Right atrium auricular region (tissue), 2 donors: ENCODE data around the gene CACNA1C. TPM values are rescaled to one million over a fixed set of nuclear protein-coding genes. Genes with fewer than 3 reads are reported as not detected.
A peak's percentile ranks its signal among the peaks of the same experiment; 100 is the strongest.

ENCODE experiments used
- DNase-seq: peaks from one replicate; pipeline ENCODE4 v3.0.0-alpha.2; 2019; ENCODE audit warnings: low spot score
- H3K27ac ChIP-seq, 2 donors: fragments of 200-600 bp; sonication (generic); 1 replicate in 1 of 2; 2 replicates in 1 of 2; pipeline ENCODE4 v1.5.1; 2016 to 2019
- H3K27me3 ChIP-seq, 2 donors: fragments of 200-600 bp; sonication (generic); one replicate each; pipeline versions ENCODE4 v1.5.1 to v1.6.0; 2017 to 2019
- H3K36me3 ChIP-seq: fragments of 200-600 bp; sonication (generic); one replicate; pipeline ENCODE4 v1.5.1; 2016
- H3K4me1 ChIP-seq, 2 donors: fragments of 200-600 bp; sonication (generic); one replicate each; pipeline versions ENCODE4 v1.5.1 to v1.6.0; 2017 to 2019
- H3K4me3 ChIP-seq, 2 donors: fragments of 200-600 bp; sonication (generic); 1 replicate in 1 of 2; 2 replicates in 1 of 2; pipeline ENCODE4 v1.5.1; 2017 to 2019; ENCODE audit warnings: mild to moderate bottlenecking in 1 of 2, moderate library complexity in 1 of 2
- H3K9me3 ChIP-seq, 2 donors: fragments of 200-600 bp; sonication (generic); one replicate each; pipeline ENCODE4 v1.5.1; 2019
- total RNA-seq, 2 donors: library from RNA; depleted of rRNA; stranded (reverse); fragments of >200 nt; gene quantifications; one replicate each; pipeline ENCODE4 v1.1.0, GENCODE V29; 2016
- TF ChIP-seq, protein P1 (sequence below), 2 donors: fragments of 200-600 bp; sonication (generic); IDR thresholded peaks; one replicate each; pipeline ENCODE4 v1.5.1; 2019; ENCODE audit warnings: antibody characterized with exemption in 2 of 2

The CACNA1C gene
- total RNA-seq, 2 donors from 2014 or later = 83.1 to 93.6 TPM

DNA sequence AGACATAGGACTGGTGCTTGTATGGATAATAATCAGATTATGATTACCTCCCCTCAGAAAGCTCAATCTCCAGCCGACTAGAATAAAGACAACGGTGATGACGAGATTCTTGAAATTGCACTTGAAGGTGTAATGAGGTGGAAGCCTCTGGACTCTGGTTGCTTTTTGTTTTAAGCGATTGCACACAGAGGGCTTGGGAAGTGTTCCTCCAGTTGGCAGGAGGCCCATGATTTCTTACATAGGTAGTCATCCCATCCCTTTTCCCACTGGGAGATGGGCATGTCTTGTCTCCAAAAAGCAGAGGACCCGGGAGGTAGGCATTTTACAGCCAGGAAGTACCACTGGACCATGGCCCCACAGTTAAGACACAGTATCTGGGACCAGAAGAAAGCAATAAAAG is 576.3 kb downstream of the CACNA1C start:
- Histone ChIP-seq H3K36me3 (peaks cover 65% of the 10 kb centered on the region), H3K9me3 (no peaks in the 10 kb centered on the region), H3K4me3 (no peak overlapping the region), H3K4me1 (no peaks in the 10 kb centered on the region), H3K27ac (no peak overlapping the region), H3K27me3 (no peaks in the 10 kb centered on the region)
- no peak for DNase-seq
- TF ChIP-seq, protein P1, sequence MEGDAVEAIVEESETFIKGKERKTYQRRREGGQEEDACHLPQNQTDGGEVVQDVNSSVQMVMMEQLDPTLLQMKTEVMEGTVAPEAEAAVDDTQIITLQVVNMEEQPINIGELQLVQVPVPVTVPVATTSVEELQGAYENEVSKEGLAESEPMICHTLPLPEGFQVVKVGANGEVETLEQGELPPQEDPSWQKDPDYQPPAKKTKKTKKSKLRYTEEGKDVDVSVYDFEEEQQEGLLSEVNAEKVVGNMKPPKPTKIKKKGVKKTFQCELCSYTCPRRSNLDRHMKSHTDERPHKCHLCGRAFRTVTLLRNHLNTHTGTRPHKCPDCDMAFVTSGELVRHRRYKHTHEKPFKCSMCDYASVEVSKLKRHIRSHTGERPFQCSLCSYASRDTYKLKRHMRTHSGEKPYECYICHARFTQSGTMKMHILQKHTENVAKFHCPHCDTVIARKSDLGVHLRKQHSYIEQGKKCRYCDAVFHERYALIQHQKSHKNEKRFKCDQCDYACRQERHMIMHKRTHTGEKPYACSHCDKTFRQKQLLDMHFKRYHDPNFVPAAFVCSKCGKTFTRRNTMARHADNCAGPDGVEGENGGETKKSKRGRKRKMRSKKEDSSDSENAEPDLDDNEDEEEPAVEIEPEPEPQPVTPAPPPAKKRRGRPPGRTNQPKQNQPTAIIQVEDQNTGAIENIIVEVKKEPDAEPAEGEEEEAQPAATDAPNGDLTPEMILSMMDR (IDR thresholded peaks at IDR 0.05) = no peak

DNA sequence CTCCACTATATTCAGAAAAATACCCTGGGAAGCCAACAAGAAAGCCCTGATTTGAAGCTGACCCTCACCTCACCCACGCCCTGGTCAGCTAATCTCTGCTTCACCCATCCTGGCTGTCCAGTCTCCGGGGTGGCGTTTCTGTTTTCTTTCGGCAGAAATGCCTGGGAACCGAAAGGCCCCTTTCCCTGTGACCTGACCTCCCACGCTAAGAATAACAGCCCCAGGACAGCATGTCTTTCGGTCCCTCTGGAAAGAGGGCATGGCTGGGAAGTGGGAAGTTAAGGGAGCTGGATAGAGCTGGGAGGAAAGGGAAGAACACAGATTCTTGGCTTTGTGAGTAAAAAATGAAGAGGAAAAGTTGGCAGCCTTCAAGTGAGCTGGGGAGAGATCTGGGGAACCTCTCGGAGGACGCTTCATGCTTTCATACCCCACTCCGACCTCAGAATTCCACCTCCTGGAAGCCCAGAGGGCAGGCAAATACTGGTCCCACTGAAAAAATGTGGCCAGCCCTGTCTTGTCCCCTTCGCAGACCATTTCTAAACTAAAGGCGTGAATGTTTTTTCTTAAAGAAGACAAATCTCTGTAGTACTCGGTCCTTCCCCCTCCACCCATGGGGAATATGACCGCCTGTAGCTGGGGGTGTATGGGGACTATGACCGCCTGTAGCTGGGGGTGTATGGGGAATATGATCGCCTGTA is 579.0 kb downstream of the CACNA1C start:
- Histone ChIP-seq H3K36me3 (peaks cover 55% of the 10 kb centered on the region), H3K27me3 (no peaks in the 10 kb centered on the region), H3K9me3 (no peaks in the 10 kb centered on the region), H3K4me3 (no peak overlapping the region), H3K27ac (peak overlapping the region in 1 of 2 donors; percentile 53), H3K4me1 (no peaks in the 10 kb centered on the region)
- no peak for DNase-seq
- TF ChIP-seq, protein P1 (IDR thresholded peaks at IDR 0.05) = no peak

DNA sequence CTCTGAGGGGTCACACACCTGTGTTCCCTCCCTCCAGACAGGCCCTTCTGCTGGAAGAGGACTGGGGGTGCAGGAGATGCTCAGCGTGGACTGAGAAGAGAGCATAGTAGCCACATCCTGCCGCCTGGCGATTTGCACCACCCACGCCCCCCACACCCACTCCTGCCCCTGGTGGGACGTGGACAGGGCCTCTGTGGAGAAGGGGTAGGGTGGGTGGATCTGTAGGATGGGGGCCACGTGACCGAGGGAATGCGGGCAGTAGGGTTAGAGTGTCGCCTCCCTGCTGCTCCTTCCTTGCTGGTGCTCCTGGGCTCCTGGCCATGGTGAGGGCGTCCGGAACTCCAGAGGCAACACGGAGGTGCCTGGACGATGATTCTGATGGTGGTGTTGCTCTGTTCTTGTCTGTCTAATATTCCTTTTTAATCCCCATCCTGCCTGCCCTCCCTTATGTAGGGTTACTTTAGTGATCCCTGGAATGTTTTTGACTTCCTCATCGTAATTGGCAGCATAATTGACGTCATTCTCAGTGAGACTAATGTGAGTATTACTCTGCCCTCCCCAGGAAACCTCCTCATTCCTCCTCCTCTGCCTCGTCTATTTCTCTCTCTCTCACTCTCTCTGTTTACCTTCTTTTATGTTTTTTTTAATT is 580.5 kb downstream of the CACNA1C start:
- Histone ChIP-seq H3K27ac (peak overlapping the region in 1 of 2 donors; percentile 41), H3K4me1 (no peaks in the 10 kb centered on the region), H3K36me3 (peaks cover 42% of the 10 kb centered on the region), H3K4me3 (no peak overlapping the region), H3K27me3 (no peaks in the 10 kb centered on the region), H3K9me3 (no peaks in the 10 kb centered on the region)
- DNase-seq = no peak
- TF ChIP-seq, protein P1 (IDR thresholded peaks at IDR 0.05) = no peak

DNA sequence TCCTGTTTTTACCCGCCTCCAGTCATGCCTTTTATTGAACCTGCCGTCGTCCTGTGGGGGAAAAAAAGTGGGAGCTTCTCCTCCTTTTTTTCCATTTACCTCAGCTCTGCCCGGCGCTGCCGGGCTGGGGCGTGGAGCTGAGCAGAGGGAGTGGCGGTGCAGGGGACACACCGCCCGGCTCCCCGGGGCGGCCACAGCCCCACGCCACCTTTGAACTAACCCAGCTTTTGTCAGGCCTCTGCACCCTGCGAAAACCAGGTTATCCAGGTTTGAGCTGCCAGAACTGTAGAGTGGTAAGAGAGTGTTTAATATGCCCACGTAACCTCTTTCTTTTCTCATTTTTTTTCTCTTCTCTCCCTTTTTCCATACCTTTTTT is 581.0 kb downstream of the CACNA1C start:
- Histone ChIP-seq H3K36me3 (peaks cover 37% of the 10 kb centered on the region), H3K27ac (no peak overlapping the region), H3K9me3 (no peaks in the 10 kb centered on the region), H3K4me3 (no peak overlapping the region), H3K4me1 (no peaks in the 10 kb centered on the region), H3K27me3 (no peaks in the 10 kb centered on the region)
- TF ChIP-seq, protein P1 (IDR thresholded peaks at IDR 0.05) = no peak
- no peak for DNase-seq

DNA sequence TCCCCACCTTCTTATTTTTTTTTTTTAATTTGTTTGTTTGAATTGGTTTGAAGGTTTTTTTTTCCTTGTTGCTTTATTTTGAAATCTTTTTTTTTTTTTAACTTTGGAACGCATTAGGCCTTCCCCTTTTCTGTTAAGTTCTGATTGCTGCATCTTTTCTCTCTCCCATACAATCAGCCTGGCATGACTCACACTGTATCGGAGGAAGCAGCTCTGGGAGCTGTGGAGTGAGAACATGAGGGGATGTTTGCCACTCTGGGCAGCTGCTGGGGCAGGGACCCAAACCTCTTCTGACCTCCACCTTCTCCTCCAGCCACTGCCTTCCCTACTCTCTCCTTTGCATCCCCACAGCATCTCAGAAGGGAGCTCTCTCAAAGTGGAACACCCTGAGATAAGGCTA is 581.7 kb downstream of the CACNA1C start:
- Histone ChIP-seq H3K27me3 (no peaks in the 10 kb centered on the region), H3K4me1 (no peaks in the 10 kb centered on the region), H3K36me3 (peaks cover 37% of the 10 kb centered on the region), H3K9me3 (no peaks in the 10 kb centered on the region), H3K4me3 (no peak overlapping the region), H3K27ac (no peak overlapping the region)
- TF ChIP-seq, protein P1 (IDR thresholded peaks at IDR 0.05) = no peak
- DNase-seq = no peak
